HG03064 (cell line): ENCODE measurements around the gene ZBTB7A.
A peak's percentile ranks its signal among the peaks of the same experiment; 100 is the strongest.
"Not testable (repeated sequence)": the region's sequence is repeated elsewhere in the genome, so short reads cannot be mapped to it uniquely, and the experiment has no call there.

Source experiments
- ATAC-seq: cut with Tn5 transposase; IDR thresholded peaks from one replicate; pipeline ENCODE4 v1.9.1; 2021; ENCODE audit warnings: low read depth; ENCODE audit not compliant: unreplicated experiment

The ZBTB7A gene

GRCh38 chr19:4019578-4019977 is 47.1 kb downstream of the ZBTB7A start:
- ATAC-seq, result no peak

- no peak for ATAC-seq
Measured at GRCh38 chr19:4018775-4019504, 47.8 kb downstream of the ZBTB7A start.

- ATAC-seq, result no peak
Measured at GRCh38 chr19:4018140-4018613, 48.5 kb downstream of the ZBTB7A start.

DNA sequence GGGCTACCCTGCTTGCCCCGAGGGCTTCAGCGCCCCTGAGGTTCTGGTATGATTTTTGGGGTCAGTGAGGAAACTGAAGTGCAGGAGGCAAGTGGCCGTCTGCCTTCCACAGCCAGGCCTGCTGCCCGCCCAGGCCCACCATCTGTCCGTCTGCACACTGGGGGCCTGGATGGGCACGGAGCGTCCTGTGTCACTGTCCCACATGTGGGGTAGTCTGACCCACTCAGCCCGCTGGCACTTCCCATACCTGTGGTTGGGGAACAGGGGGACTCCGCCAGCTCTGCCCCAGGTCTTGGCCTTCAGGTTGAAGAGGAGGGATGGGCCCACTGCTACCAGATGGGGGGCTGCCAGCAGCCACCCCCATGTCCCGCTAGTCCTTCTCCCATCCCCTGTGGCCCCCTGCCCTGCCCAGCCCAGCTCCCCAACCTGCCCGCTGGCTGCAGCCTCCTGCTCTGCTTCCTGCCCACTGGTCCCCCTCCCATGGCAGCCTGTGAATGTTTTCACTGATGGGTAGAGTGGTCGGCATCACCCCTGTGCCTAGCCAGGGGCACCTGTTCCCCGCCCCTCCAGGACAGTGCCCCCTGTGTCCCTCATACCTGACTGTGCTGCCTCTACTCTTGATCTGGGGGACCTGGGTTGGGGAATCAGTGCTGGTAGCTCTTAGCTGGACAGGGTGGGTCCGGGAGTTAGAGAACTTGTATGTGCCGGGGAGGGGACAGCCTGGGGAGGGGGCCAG is 49.6 kb downstream of the ZBTB7A start:
- no peak for ATAC-seq

- no peak for ATAC-seq
Measured at GRCh38 chr19:4016486-4016885, 50.2 kb downstream of the ZBTB7A start.

DNA sequence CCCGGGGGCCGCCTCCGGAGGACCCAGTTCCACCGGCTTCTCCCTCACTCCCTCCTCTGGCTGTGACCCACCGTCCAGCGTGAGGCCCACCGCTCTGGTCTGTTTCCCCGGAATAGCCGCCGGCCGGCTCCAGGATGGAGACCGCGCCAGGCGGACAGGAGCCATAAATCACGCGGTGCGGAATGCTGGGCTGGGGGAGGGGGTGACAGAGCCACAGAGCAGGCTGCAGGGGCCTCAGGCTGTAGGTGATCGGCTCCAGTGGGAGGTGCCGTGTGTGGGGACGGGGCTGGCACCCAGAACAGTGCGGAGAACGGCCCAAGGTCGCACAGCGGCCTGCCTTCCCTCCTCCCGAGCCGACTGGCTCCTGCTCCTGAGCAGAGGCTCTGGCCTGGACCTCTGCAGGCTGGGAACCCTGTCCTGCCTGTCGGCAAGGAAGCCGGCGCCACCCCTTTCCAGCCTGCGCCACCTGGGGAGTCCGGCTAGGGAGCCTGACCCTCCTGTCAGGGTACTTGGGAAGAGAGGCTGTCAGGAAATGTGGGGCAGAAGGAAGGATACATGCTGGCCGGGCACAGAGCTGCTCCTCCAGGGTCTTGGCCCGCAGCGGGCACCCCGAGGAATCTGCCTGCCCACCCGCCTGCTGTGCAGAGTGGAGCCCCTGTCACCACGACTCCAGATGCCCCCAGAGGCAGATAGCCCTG is 50.8 kb downstream of the ZBTB7A start:
- ATAC-seq, result no peak

GRCh38 chr19:4014541-4015491 is 51.9 kb downstream of the ZBTB7A start:
- ATAC-seq, result no peak

DNA sequence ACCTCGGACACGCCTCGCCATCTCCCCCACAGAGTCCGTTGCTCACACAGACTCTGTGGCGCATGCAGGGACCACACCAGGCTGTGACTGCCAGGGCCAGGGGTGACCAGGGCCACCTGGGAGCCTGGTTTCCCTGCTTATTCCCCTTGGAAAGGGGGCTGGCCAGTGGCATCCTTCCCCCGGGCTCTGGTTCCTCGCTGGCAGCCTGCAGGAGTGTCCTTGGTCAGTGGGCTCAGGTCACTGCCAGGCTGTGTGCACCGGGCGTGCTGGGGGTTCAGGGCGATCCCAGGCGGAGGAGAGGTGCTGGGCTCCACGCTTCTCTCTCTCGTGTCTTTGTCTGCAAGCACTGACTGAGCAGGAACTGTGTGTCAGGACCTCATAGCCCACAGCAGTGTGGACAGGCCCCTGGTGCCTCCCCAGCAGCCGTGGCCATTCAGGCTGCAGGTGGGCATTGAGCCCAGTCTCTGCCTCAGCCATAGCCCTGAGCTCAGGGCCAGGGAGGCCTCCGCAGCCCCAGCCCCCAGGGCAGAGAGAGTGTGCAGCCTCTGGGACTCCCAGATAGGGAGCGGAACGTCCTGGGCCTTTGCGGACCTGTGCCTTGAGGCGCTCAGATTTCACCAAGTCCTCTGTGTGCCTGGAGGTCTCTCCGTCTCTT is 52.7 kb downstream of the ZBTB7A start:
- no peak for ATAC-seq

DNA sequence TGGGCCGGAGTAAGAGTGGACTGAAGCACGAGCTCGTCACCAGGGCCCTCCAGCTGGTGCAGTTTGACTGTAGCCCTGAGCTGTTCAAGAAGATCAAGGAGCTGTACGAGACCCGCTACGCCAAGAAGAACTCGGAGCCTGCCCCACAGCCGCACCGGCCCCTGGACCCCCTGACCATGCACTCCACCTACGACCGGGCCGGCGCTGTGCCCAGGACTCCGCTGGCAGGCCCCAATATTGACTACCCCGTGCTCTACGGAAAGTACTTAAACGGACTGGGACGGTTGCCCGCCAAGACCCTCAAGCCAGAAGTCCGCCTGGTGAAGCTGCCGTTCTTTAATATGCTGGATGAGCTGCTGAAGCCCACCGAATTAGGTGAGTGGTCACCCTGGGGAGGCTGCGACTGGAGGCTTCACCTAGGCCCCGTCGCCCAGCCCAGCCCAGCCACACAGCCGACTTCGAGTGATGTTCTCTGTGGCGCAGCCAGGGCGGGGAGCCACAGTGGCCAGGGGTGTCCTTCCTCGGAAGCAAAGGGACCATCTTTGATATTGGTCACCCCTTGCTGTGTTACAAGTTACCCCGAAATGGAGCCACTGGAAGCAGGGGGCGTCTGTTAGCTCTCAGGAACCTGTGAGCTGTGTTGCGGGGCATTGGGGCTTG is 53.6 kb downstream of the ZBTB7A start:
- ATAC-seq, result no peak

- ATAC-seq, result no peak
Measured at GRCh38 chr19:4012092-4012974, 54.4 kb downstream of the ZBTB7A start.

DNA sequence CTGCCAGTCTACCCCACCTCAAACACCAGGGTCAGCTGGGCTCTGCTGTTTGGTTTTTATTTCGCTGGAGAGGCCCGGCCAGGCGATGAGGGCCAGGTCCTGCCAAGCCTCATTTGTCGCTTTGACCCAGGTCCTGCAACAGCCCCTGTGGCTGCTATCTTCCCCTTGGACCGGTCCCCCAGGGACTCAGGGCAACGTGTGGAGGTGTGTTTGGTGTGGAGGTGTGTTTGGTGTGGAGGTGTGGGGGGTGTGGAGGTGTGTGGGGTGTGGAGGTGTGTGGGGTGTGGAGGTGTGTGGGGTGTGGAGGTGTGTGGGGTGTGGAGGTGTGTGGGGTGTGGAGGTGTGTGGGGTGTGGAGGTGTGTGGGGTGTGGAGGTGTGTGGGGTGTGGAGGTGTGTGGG is 55.3 kb downstream of the ZBTB7A start:
- not testable (repeated sequence) for ATAC-seq

- no peak for ATAC-seq
Measured at GRCh38 chr19:4010808-4011110, 55.9 kb downstream of the ZBTB7A start.

GRCh38 chr19:4009990-4010807 is 56.5 kb downstream of the ZBTB7A start:
- ATAC-seq, result no peak

GRCh38 chr19:4007836-4008539 is 58.7 kb downstream of the ZBTB7A start:
- ATAC-seq, result peak; percentile 4

DNA sequence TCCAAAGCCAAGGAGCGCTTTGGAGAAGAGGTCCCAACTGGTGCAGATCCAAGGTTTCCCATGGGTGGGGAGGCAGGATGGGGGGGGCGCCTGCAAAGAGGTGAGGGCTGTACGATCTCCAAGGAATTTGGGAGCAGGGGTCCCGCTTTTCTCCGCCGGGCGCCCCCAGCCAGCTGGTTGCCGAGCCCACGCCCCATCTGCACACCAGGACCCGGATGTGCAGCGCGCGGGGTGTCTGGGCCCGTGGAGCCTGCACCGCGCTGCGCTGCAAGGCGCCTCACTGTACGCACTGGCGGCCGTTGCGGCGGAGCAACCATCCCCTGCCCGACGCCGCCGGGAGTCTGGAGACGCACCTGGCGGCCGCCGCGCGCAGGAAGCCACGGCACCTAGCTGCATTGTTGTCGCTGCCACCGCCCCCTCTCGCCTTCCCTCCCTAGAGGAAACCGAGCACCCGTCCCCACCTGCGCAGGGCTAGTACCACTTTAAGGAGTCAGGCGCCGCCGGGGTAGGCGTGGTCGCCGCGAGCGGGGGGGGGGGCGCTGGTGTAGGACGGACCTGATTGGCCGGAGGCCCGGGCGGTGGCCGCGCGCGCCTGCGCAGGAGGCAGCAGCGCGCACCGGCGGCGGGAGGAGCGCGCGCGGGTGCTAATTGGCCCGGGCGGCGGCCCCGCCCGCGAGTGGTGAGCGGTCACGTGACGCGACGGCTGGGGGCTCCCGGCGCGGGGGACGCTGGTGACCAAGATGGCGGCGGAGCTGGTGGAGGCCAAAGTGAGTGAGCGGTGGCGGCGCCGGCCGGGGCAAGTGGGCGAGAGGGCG is 59.5 kb downstream of the ZBTB7A start, which contains the start of gene PIAS4:
Gene PIAS4 (plus strand): TSS at position 716 of the 815 bp plus-strand sequence. CDS start 25 bp downstream, at position 741.
- ATAC-seq, result peak; percentile 70

GRCh38 chr19:4005436-4005835 is 61.3 kb downstream of the ZBTB7A start:
- not testable (repeated sequence) for ATAC-seq
